K562 (cell line): Measurements from ENCODE around the gene RALGAPB. TPM values are rescaled to one million over a fixed set of nuclear protein-coding genes. Genes with fewer than 3 reads are reported as not detected.

ENCODE experiments used
- ATF7 ChIP-seq: fragments of 450-650 bp; IDR thresholded peaks from 2 replicates; pipeline ENCODE4 v1.7.1; 2014; ENCODE audit warnings: mild to moderate bottlenecking, moderate library complexity
- BCOR ChIP-seq: fragments of 450-650 bp; IDR thresholded peaks from 2 replicates; pipeline ENCODE4 v1.6.1; 2016
- CGGBP1 ChIP-seq: fragments of 250-450 bp; sonication (Bioruptor Pico); IDR thresholded peaks from 2 replicates; pipeline ENCODE4 v1.9.0; 2021; ENCODE audit warnings: mild to moderate bottlenecking
- EGR1 ChIP-seq: fragments of 450-650 bp; conservative IDR thresholded peaks from 2 replicates; pipeline ENCODE4 v1.6.1; 2017; ENCODE audit warnings: mild to moderate bottlenecking
- ELK1 ChIP-seq: sonication (generic); formaldehyde crosslinking; IDR thresholded peaks from 2 replicates; pipeline ENCODE4 v1.8.1; 2022; ENCODE audit warnings: missing genetic modification reagents
- ETV5 ChIP-seq: sonication (generic); formaldehyde crosslinking; IDR thresholded peaks from 2 replicates; pipeline ENCODE4 v1.4.0; 2020; ENCODE audit warnings: low read depth, mild to moderate bottlenecking, missing genetic modification reagents
- FOXP1 ChIP-seq: sonication (generic); formaldehyde crosslinking; IDR thresholded peaks from 2 replicates; pipeline ENCODE4 v1.8.0; 2022; ENCODE audit warnings: mild to moderate bottlenecking, missing genetic modification reagents
- KDM1A ChIP-seq, 2 experiments: fragments of 450-650 bp; IDR thresholded peaks; 2 replicates each; pipeline ENCODE4 v1.6.1; 2016; ENCODE audit warnings: mild to moderate bottlenecking in 2 of 2
- MEIS2 ChIP-seq: fragments of 450-650 bp; IDR thresholded peaks from 2 replicates; pipeline ENCODE4 v1.6.1; 2014; ENCODE audit warnings: mild to moderate bottlenecking; ENCODE audit not compliant: partially characterized antibody
- NRF1 ChIP-seq, 2 experiments: fragments of 450-650 bp; IDR thresholded peaks in 1 of 2; conservative IDR thresholded peaks in 1 of 2; 2 replicates each; pipeline ENCODE4 v1.6.1; 2014; ENCODE audit warnings: mild to moderate bottlenecking in 2 of 2
- PRMT5 ChIP-seq: sonication (generic); formaldehyde crosslinking; IDR thresholded peaks from 2 replicates; pipeline ENCODE4 v1.5.0; 2020; ENCODE audit warnings: missing genetic modification reagents
- RBM22 ChIP-seq: fragments of 200-400 bp; formaldehyde crosslinking; IDR thresholded peaks from 2 replicates; pipeline ENCODE4 v1.6.1; 2018; ENCODE audit warnings: low read length, low read depth; ENCODE audit not compliant: poor library complexity, severe bottlenecking
- RBM25 ChIP-seq: fragments of 200-400 bp; formaldehyde crosslinking; IDR thresholded peaks from 2 replicates; pipeline ENCODE4 v1.6.1; 2018; ENCODE audit warnings: low read length, low read depth, moderate library complexity; ENCODE audit not compliant: severe bottlenecking
- RFX1 ChIP-seq: fragments of 450-650 bp; IDR thresholded peaks from 2 replicates; pipeline ENCODE4 v1.6.1; 2016; ENCODE audit warnings: mild to moderate bottlenecking, moderate library complexity
- SAFB2 ChIP-seq: fragments of 200-400 bp; formaldehyde crosslinking; IDR thresholded peaks from 2 replicates; pipeline ENCODE4 v1.6.1; 2018; ENCODE audit warnings: borderline replicate concordance, low read length, low read depth, moderate library complexity; ENCODE audit not compliant: severe bottlenecking
- SMAD4 ChIP-seq: fragments of 250-450 bp; sonication (Bioruptor Pico); conservative IDR thresholded peaks from 2 replicates; pipeline ENCODE4 v1.8.0; 2021; ENCODE audit warnings: inconsistent platforms, mild to moderate bottlenecking, moderate library complexity
- SP1 ChIP-seq: sonication (generic); formaldehyde crosslinking; IDR thresholded peaks from 2 replicates; pipeline ENCODE4 v1.8.1; 2022; ENCODE audit warnings: mild to moderate bottlenecking, missing genetic modification reagents
- SUPT5H ChIP-seq: fragments of 450-650 bp; IDR thresholded peaks from 2 replicates; pipeline ENCODE4 v1.6.1; 2016
- THAP7 ChIP-seq: fragments of 250-450 bp; sonication (Bioruptor Pico); IDR thresholded peaks from 2 replicates; pipeline ENCODE4 v1.5.0; 2021
- XRCC5 ChIP-seq: fragments of 200-400 bp; formaldehyde crosslinking; IDR thresholded peaks from 2 replicates; pipeline ENCODE4 v1.6.1; 2017; ENCODE audit warnings: low read depth, mild to moderate bottlenecking, low read length
- ZBTB7A ChIP-seq: IDR thresholded peaks from 2 replicates; pipeline ENCODE4 v1.6.1; 2011; ENCODE audit warnings: low read depth, mild to moderate bottlenecking, low read length, moderate library complexity, borderline replicate concordance; ENCODE audit not compliant: control insufficient read depth
- ZKSCAN1 ChIP-seq: fragments of 150-350 bp; IDR thresholded peaks from 2 replicates; pipeline ENCODE4 v1.6.1; 2016; ENCODE audit warnings: low read depth, low read length
- ZNF184 ChIP-seq: sonication (generic); formaldehyde crosslinking; IDR thresholded peaks from 2 replicates; pipeline ENCODE4 v1.5.0; 2020; ENCODE audit warnings: missing genetic modification reagents
- polyA plus RNA-seq, 8 experiments: library from polyadenylated mRNA; depleted of rRNA in 4 of 8; stranded (reverse) in 5 of 8; unstranded in 3 of 8; fragments of >200 nt; fragmentation: Nextera tagmentation in 2 of 8; fragmentation: Illumina TruSeq in 1 of 8; extraction: Ambion mirVana in 2 of 8; extraction: Trizol in 1 of 8; gene quantifications; 2 replicates each; pipeline versions ENCODE4 v1.2.1 to v1.2.3, GENCODE V29; 2011 to 2014; ENCODE audit warnings: inconsistent platforms in 1 of 8, missing spikeins in 1 of 8
- total RNA-seq, 7 experiments: library from RNA; depleted of rRNA in 6 of 7; stranded (reverse); fragments of >200 nt in 6 of 7; fragmentation: Illumina TruSeq in 2 of 7; extraction: Trizol in 2 of 7; gene quantifications; 2 replicates each; pipeline versions ENCODE4 v1.2.1 to v1.2.3, GENCODE V29; 2011 to 2021; ENCODE audit warnings: low replicate concordance in 1 of 7
- TF ChIP-seq, protein P1 (sequence below): fragments of 450-650 bp; formaldehyde crosslinking; IDR thresholded peaks from 2 replicates; pipeline ENCODE4 v1.4.0; 2020; ENCODE audit warnings: mild to moderate bottlenecking, moderate library complexity

The RALGAPB gene
- total and polyA plus RNA-seq, 9 of the 15 experiments (the other 6 are each of a cell fraction or from before 2014, with no cell fraction given), result 4.3 to 25.6 (median 13.6) TPM

DNA sequence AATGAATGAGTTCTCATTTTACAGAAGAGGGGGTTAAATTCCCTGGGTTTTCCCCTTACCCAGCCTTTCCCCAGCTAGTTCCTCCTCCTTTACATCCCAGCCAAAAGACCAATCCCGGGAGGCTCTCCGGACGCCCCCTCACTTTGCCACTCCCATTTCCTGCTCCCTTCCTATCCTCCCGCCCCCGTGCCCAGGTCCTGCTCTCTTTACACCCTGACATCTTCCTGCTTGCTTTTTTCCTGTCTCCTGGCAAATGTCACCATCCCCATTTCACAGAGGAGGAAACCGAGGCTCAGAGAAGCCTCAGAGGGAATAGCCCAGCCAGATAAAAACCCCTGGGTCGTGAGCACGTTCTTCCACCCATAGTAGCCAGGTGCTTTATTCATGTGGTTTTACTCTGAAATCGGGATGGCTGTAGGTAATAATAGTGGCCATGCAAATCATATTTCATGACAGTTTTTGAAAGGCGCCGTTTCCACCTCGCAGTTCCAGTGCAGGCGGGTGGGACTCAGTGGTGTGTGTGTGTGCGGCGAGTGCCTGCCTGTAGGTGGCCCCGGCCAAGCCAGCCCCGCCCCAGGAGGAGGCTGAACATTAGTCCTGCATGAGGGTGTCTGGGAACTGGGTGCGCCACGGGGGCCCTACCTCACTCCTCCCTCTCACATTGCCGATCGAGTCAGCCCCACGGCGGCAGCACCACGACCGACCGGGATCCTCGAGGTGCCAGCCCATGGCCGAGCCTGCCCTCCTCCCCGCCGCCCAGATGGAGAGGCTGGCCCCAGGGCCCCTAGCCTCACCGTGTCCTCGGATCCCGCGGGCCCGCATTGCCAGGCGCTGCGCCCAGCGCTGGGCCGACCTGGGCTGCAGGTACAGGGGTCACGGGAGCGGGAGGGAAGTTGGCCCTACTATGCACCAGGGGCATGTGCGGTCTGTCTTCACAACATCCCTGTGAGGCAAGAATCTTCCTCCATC, 128.9 kb downstream of the RALGAPB start, which contains the start of gene ARHGAP40 (continued):
- TF ChIP-seq, protein P1, sequence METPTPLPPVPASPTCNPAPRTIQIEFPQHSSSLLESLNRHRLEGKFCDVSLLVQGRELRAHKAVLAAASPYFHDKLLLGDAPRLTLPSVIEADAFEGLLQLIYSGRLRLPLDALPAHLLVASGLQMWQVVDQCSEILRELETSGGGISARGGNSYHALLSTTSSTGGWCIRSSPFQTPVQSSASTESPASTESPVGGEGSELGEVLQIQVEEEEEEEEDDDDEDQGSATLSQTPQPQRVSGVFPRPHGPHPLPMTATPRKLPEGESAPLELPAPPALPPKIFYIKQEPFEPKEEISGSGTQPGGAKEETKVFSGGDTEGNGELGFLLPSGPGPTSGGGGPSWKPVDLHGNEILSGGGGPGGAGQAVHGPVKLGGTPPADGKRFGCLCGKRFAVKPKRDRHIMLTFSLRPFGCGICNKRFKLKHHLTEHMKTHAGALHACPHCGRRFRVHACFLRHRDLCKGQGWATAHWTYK (CRISPR knock-in tag), result no peak
- TF ChIP-seq RBM25 (peak; percentile 50), RFX1 (no peak), THAP7 (CRISPR knock-in tag) (no peak), EGR1 (peak; percentile 71), BCOR (peak; percentile 74; the same call in 1 of the 2 replicates), MEIS2 (peak; percentile 5), ZNF184 (no peak), SMAD4 (CRISPR knock-in tag) (no peak), PRMT5 (CRISPR knock-in tag) (no peak), FOXP1 (CRISPR knock-in tag) (no peak), KDM1A (IDR thresholded peaks at IDR 0.05) (peak in 1 of 2 experiments; percentile 31; a peak in 1 of 4 replicates), CGGBP1 (CRISPR knock-in tag) (no peak), ETV5 (no peak), SAFB2 (no peak), ZKSCAN1 (peak; percentile 75), ATF7 (no peak), NRF1 (conservative IDR thresholded peaks at IDR 0.05 in 1 of 2, IDR thresholded peaks at IDR 0.05 in 1 of 2) (0 out of 4 replicates have a peak, but pooled peaks of 1 of the 2 experiments have one; percentile 14), ZBTB7A (peak; percentile 41; the same call in 1 of the 2 replicates), SP1 (no peak), ELK1 (CRISPR knock-in tag) (no peak), SUPT5H (no peak), RBM22 (no peak), XRCC5 (no peak)
